ENCODE data around the gene RAP1GAP2. TPM values are rescaled to one million over a fixed set of nuclear protein-coding genes. Genes with fewer than 3 reads are reported as not detected.

Gene RAP1GAP2
- total and polyA plus RNA-seq, 8 donors: 11.8 to 92.4 (median 31.0) TPM

DNA sequence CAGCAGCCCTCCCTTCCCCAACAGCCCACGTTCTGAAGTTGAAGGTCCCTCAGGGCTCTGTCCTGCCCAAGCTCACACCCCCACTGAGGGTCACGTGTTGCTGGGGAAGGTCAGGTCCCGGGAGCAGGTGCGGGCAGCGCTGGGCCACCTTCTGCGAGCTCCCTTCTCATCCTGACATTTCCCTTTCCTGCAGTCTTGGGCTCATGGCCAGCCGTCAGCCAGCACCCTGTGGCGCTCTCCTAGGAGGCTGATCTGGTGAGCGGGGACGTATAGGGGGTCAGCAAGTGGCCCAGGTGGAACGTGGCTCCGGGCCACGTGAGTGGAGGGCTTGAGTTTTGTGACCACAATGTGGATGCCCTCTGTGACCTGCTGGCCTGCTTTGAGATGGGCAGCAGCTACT is 73.4 kb downstream of the RAP1GAP2 start:
- Histone ChIP-seq H3K27me3 (no peaks in the 10 kb centered on the region), H3K36me3 (peaks cover 0 to 4% (median 0%) of the 10 kb centered on the region in 4 donors), H3K27ac (peak overlapping the region in 2 of 5 donors; percentile 19 to 20), H3K4me3 (no peak overlapping the region), H3K9me3 (no peaks in the 10 kb centered on the region), H3K4me1 (peaks cover 5 to 25% (median 15%) of the 10 kb centered on the region in 4 donors)
- intact Hi-C loops (cut with DNase I; ENCODE audit: low total_unique reads): no loop called here
- TF ChIP-seq, protein P1, sequence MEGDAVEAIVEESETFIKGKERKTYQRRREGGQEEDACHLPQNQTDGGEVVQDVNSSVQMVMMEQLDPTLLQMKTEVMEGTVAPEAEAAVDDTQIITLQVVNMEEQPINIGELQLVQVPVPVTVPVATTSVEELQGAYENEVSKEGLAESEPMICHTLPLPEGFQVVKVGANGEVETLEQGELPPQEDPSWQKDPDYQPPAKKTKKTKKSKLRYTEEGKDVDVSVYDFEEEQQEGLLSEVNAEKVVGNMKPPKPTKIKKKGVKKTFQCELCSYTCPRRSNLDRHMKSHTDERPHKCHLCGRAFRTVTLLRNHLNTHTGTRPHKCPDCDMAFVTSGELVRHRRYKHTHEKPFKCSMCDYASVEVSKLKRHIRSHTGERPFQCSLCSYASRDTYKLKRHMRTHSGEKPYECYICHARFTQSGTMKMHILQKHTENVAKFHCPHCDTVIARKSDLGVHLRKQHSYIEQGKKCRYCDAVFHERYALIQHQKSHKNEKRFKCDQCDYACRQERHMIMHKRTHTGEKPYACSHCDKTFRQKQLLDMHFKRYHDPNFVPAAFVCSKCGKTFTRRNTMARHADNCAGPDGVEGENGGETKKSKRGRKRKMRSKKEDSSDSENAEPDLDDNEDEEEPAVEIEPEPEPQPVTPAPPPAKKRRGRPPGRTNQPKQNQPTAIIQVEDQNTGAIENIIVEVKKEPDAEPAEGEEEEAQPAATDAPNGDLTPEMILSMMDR (IDR thresholded peaks at IDR 0.05): no peak
- TF ChIP-seq EP300 (IDR thresholded peaks at IDR 0.05) (no peak), POLR2AphosphoS5 (IDR thresholded peaks at IDR 0.05) (no peak), POLR2A (IDR thresholded peaks at IDR 0.05) (no peak)
- WGBS, 5 donors: 78 to 82% (median 79%) methylated on average over 10 to 13 of the region's 13 CpGs
- no peak for DNase-seq

GRCh38 chr17:2871205-2871604 is 75.0 kb downstream of the RAP1GAP2 start:
- Histone ChIP-seq H3K27me3 (no peaks in the 10 kb centered on the region), H3K4me3 (no peak overlapping the region), H3K36me3 (no peaks in the 10 kb centered on the region), H3K27ac (no peak overlapping the region), H3K9me3 (no peaks in the 10 kb centered on the region), H3K4me1 (peaks cover 0 to 11% (median 5%) of the 10 kb centered on the region in 4 donors)
- WGBS, 5 donors: 67 to 80% (median 73%) methylated on average over 7 of the region's 7 CpGs
- TF ChIP-seq POLR2AphosphoS5 (IDR thresholded peaks at IDR 0.05) (no peak), POLR2A (IDR thresholded peaks at IDR 0.05) (no peak), EP300 (IDR thresholded peaks at IDR 0.05) (no peak)
- TF ChIP-seq, protein P1 (IDR thresholded peaks at IDR 0.05): no peak
- intact Hi-C loops (cut with DNase I; ENCODE audit: low total_unique reads): no loop called here
- DNase-seq: no peak

DNA sequence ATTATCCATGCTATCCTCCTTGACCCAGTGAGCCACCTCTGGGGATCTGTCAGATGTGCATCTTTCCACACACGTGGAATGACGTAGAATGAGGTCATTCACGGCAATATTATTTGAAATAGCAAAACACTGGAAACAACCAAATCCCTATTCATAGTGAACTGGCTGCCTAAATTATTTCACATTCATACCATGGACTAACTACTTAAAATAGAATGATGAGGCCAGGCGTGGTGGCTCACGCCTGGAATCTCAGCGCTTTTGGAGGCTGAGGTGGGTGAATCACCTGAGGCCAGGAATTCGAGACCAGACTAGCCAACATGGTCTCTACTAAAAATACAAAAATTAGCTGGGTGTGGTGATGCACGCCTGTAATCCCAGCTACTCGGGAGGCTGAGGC is 75.5 kb downstream of the RAP1GAP2 start:
- H3K4me3 ChIP-seq: no peak overlapping the region
- TF ChIP-seq POLR2A (IDR thresholded peaks at IDR 0.05) (no peak), EP300 (IDR thresholded peaks at IDR 0.05) (no peak), POLR2AphosphoS5 (IDR thresholded peaks at IDR 0.05) (no peak)
- TF ChIP-seq, protein P1 (IDR thresholded peaks at IDR 0.05): no peak
- WGBS, 5 donors: 79 to 94% (median 91%) methylated on average over 8 to 9 of the region's 9 CpGs
- no peaks in the 10 kb centered on the region for H3K9me3 ChIP-seq
- no peaks in the 10 kb centered on the region for H3K36me3 ChIP-seq
- H3K27ac ChIP-seq: no peak overlapping the region
- no peaks in the 10 kb centered on the region for H3K27me3 ChIP-seq
- intact Hi-C loops (cut with DNase I; ENCODE audit: low total_unique reads): no loop called here
- peaks cover 0 to 11% (median 5%) of the 10 kb centered on the region in 4 donors for H3K4me1 ChIP-seq
- no peak for DNase-seq

DNA sequence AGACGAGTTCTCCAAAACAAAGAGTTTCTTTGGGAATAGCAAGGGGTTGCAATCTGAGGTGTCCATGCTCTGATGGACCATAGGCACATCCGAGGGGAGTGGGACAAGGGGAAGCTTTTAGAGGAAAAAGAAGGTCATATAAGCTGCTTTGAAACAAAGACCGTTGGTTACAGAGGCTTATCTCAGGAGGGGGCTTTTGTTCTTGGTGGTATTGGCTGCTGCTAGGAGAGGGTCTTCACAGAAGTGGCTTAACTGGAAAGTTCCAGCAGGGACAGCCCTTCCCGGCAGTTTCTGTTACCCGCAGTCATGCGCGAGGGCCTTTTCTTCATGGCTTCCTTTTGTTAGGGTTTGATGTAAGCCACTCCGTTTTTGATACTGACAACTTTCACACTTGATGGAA is 76.0 kb downstream of the RAP1GAP2 start:
- Histone ChIP-seq H3K9me3 (no peaks in the 10 kb centered on the region), H3K4me1 (peaks cover 0 to 11% (median 5%) of the 10 kb centered on the region in 4 donors), H3K36me3 (peaks cover 0 to 1% (median 0%) of the 10 kb centered on the region in 4 donors), H3K27ac (no peak overlapping the region), H3K27me3 (no peaks in the 10 kb centered on the region), H3K4me3 (no peak overlapping the region)
- 70 to 79% (median 76%) methylated on average over 8 of the region's 8 CpGs for WGBS, 5 donors
- no peak for DNase-seq
- TF ChIP-seq, protein P1 (IDR thresholded peaks at IDR 0.05): no peak
- TF ChIP-seq POLR2AphosphoS5 (IDR thresholded peaks at IDR 0.05): no peak
- TF ChIP-seq EP300 (IDR thresholded peaks at IDR 0.05): no peak
- TF ChIP-seq POLR2A (IDR thresholded peaks at IDR 0.05): no peak
- intact Hi-C loops (cut with DNase I; ENCODE audit: low total_unique reads): no loop called here
